Muscle of leg (tissue), 16 donors: ENCODE results near the gene CCS. TPM values are rescaled to one million over a fixed set of nuclear protein-coding genes. Genes with fewer than 3 reads are reported as not detected.
"Not testable (repeated sequence)": the region's sequence is repeated elsewhere in the genome, so short reads cannot be mapped to it uniquely, and the experiment has no call there.

Source experiments
- DNase-seq: peaks from one replicate; pipeline ENCODE4 v3.0.0; 2013
- H3K27ac ChIP-seq: one replicate; pipeline ENCODE4 v1.5.1; 2013; ENCODE audit warnings: mild to moderate bottlenecking, low read length, control low read depth
- H3K27me3 ChIP-seq: one replicate; pipeline ENCODE4 v1.6.1; 2013; ENCODE audit warnings: low read length; ENCODE audit not compliant: control insufficient read depth, insufficient read depth
- H3K36me3 ChIP-seq: one replicate; pipeline ENCODE4 v1.6.1; 2013; ENCODE audit warnings: low read length; ENCODE audit not compliant: control insufficient read depth, insufficient read depth
- H3K4me1 ChIP-seq: one replicate; pipeline ENCODE4 v1.6.1; 2013; ENCODE audit warnings: low read length; ENCODE audit not compliant: control insufficient read depth, insufficient read depth
- H3K4me3 ChIP-seq: one replicate; pipeline ENCODE4 v1.5.1; 2013; ENCODE audit warnings: low read length, control low read depth
- H3K9me3 ChIP-seq: replicated peaks from 2 replicates; pipeline ENCODE4 v1.6.1; 2013; ENCODE audit warnings: low read depth, low read length; ENCODE audit not compliant: control insufficient read depth
- WGBS: methylation state at CpG from one replicate; pipeline ENCODE4 v1.1.5; 2013; ENCODE audit warnings: missing lambda C conversion rate; ENCODE audit not compliant: insufficient coverage; 5-methylcytosine and 5-hydroxymethylcytosine counted together
- long read RNA-seq, 11 donors: transcript quantifications; one replicate each; lab custom pipeline, GENCODE V29; 2026
- polyA plus RNA-seq, 8 donors: library from polyadenylated mRNA; unstranded; fragments of 120-200 nt; gene quantifications; one replicate each; pipeline versions ENCODE4 v1.2.1 to v1.2.3, GENCODE V29; 2013; ENCODE audit warnings: inconsistent platforms in 1 of 8, low replicate concordance in 1 of 8; ENCODE audit not compliant: insufficient read length in 8 of 8, insufficient read depth in 1 of 8
- total RNA-seq: library from RNA; stranded (reverse); fragments of 120-200 nt; gene quantifications from one replicate; pipeline ENCODE4 v1.2.4, GENCODE V29; 2013

The CCS gene, protein sequence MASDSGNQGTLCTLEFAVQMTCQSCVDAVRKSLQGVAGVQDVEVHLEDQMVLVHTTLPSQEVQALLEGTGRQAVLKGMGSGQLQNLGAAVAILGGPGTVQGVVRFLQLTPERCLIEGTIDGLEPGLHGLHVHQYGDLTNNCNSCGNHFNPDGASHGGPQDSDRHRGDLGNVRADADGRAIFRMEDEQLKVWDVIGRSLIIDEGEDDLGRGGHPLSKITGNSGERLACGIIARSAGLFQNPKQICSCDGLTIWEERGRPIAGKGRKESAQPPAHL
- 32.1 TPM for total RNA-seq
- 10 to 100 TPM; 30.1 to 49.2 (median 39.2) TPM for polyA plus RNA-seq
- long read RNA-seq, donor 1, partial matches to known transcripts, result 0 of 5 reads
- long read RNA-seq, donor 1, other reads (novel, unspliced or antisense), result 0 of 5 reads
- long read RNA-seq, donor 2, partial matches to known transcripts, result 0 of 2 reads
- long read RNA-seq, donor 2, other reads (novel, unspliced or antisense), result 0 of 2 reads
- long read RNA-seq, donor 3, partial matches to known transcripts, result 0 of 7 reads
- long read RNA-seq, donor 3, other reads (novel, unspliced or antisense), result 0 of 7 reads
- long read RNA-seq, donor 4, transcript CCS-208 (8 exons, 1,430 nt), result major isoform, 5 of 6 reads
- long read RNA-seq, donor 4, partial matches to known transcripts, result 0 of 6 reads
- long read RNA-seq, donor 4, other reads (novel, unspliced or antisense), result 0 of 6 reads
- long read RNA-seq, donor 5, transcript CCS-208 (8 exons, 1,430 nt), result major isoform, 20 of 39 reads
- long read RNA-seq, donor 5, transcript CCS-205 (7 exons, 1,196 nt), result minor isoform, 5 of 39 reads
- long read RNA-seq, donor 5, partial matches to known transcripts, result 8 of 39 reads
- long read RNA-seq, donor 5, other reads (novel, unspliced or antisense), result 0 of 39 reads
- long read RNA-seq, donor 6, transcript CCS-208 (8 exons, 1,430 nt), result major isoform, 19 of 25 reads
- long read RNA-seq, donor 6, partial matches to known transcripts, result 0 of 25 reads
- long read RNA-seq, donor 6, other reads (novel, unspliced or antisense), result 0 of 25 reads
- long read RNA-seq, donor 7, transcript CCS-208 (8 exons, 1,430 nt), result major isoform, 6 of 10 reads
- long read RNA-seq, donor 7, partial matches to known transcripts, result 0 of 10 reads
- long read RNA-seq, donor 7, other reads (novel, unspliced or antisense), result 0 of 10 reads
- long read RNA-seq, donor 8, partial matches to known transcripts, result 0 of 7 reads
- long read RNA-seq, donor 8, other reads (novel, unspliced or antisense), result 0 of 7 reads
- long read RNA-seq, donor 9, partial matches to known transcripts, result 0 of 10 reads
- long read RNA-seq, donor 9, other reads (novel, unspliced or antisense), result 0 of 10 reads
- long read RNA-seq, donor 10, transcript CCS-208 (8 exons, 1,430 nt), result major isoform, 13 of 14 reads
- long read RNA-seq, donor 10, partial matches to known transcripts, result 0 of 14 reads
- long read RNA-seq, donor 10, other reads (novel, unspliced or antisense), result 0 of 14 reads
- long read RNA-seq, donor 11, transcript CCS-208 (8 exons, 1,430 nt), result major isoform, 8 of 11 reads
- long read RNA-seq, donor 11, partial matches to known transcripts, result 0 of 11 reads
- long read RNA-seq, donor 11, other reads (novel, unspliced or antisense), result 0 of 11 reads

- 8% methylated on average over 68 of the region's 68 CpGs for WGBS
- DNase-seq, result peak; percentile 98
- Histone ChIP-seq H3K36me3 (peaks cover 2% of the 10 kb centered on the region), H3K27me3 (no peaks in the 10 kb centered on the region), H3K27ac (peak within 1 kb of the TSS; percentile 92), H3K4me3 (peak within 1 kb of the TSS; percentile 66), H3K4me1 (peaks cover 24% of the 10 kb centered on the region), H3K9me3 (no peaks in the 10 kb centered on the region)
Measured at GRCh38 chr11:66592457-66593302, at the start of gene CCS, which contains the start of gene CCDC87. CCS (plus strand) TSS chr11:66593185; CDS start chr11:66593262, 77 bp downstream. CCDC87 (minus strand) TSS chr11:66593063; CDS start chr11:66593015, 48 bp downstream.

DNA sequence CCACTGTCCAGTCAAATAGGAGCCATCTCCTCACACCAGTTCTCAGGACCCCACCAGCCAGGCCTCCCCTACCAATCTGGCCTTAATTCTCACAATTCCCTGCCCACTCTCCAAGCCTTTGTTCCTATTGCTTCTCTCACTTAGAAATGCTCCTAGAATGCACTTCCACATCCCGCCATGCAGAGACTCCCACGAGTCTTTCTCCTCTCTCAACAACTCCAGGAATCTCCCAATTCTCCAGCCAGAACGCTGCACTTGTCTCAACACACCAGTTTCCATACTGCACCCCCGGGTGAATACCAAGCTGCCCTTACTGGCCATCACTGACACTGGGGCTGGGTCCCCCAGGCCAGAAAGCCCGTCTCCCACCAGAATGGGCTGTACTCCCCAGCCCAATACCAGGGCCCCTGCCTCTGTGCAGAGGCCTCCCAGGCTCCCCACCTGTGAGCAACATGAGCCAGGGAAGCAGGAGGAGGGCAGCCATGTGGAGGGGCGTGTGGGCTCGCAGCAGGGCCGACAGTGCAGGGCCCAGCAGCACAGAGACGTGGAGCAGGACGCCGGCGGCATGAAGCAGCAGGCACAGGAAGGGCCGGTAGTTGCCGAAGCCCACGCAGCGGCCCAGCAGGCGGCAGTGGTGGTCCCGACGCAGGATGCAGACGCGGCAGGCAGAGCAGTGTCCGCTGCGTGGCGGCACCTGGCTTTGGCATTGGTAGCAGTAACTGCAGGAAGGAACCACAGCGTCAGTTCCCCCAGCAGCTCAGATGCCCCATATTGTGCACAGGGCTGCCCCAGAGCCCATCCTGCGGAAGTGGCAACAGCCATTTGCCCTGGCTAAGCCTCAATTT, 49.5 kb upstream of the CCS start:
- Histone ChIP-seq H3K4me1 (peaks cover 42% of the 10 kb centered on the region), H3K36me3 (peaks cover 26% of the 10 kb centered on the region), H3K27me3 (peaks cover 2% of the 10 kb centered on the region), H3K9me3 (no peaks in the 10 kb centered on the region), H3K4me3 (no peak overlapping the region), H3K27ac (peak overlapping the region; percentile 75)
- DNase-seq, result peak; percentile 74
- WGBS, result 17% methylated on average over 26 of the region's 26 CpGs

DNA sequence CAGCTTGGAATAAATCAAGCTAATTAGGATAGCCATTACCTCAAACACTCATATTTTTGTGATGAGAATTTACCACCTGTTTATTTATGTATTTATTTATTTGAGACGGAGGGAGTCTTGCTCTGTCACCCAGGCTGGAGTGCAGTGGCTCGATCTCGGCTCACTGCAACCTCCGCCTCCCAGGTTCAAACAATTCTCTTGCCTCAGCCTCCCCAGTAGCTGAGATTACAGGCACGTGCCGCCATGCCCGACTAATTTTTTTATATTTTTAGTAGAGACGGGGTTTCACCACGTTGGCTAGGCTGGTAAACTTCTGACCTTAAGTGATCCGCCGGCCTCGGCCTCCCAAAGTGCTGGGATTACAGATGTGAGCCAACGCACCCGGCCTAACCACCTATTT, 48.0 kb upstream of the CCS start:
- H3K4me3 ChIP-seq, H3K27me3 ChIP-seq, DNase-seq, H3K9me3 ChIP-seq, H3K27ac ChIP-seq: not testable (repeated sequence)
- WGBS, result 59% methylated on average over 8 of the region's 14 CpGs
- H3K4me1 ChIP-seq, result peaks cover 50% of the 10 kb centered on the region
- H3K36me3 ChIP-seq, result peaks cover 17% of the 10 kb centered on the region

GRCh38 chr11:66545701-66546367, 47.2 kb upstream of the CCS start, which contains the start of gene ZDHHC24:
ZDHHC24 (minus strand) TSS chr11:66546048; CDS start chr11:66546003, 45 bp downstream.
- Histone ChIP-seq H3K9me3 (no peaks in the 10 kb centered on the region), H3K36me3 (peaks cover 15% of the 10 kb centered on the region), H3K27ac (peak within 1 kb of the TSS; percentile 87), H3K27me3 (peaks cover 2% of the 10 kb centered on the region), H3K4me1 (peaks cover 53% of the 10 kb centered on the region), H3K4me3 (peak within 1 kb of the TSS; percentile 72)
- DNase-seq, result peak; percentile 99
- under 1% methylated on average over 56 of the region's 71 CpGs for WGBS

DNA sequence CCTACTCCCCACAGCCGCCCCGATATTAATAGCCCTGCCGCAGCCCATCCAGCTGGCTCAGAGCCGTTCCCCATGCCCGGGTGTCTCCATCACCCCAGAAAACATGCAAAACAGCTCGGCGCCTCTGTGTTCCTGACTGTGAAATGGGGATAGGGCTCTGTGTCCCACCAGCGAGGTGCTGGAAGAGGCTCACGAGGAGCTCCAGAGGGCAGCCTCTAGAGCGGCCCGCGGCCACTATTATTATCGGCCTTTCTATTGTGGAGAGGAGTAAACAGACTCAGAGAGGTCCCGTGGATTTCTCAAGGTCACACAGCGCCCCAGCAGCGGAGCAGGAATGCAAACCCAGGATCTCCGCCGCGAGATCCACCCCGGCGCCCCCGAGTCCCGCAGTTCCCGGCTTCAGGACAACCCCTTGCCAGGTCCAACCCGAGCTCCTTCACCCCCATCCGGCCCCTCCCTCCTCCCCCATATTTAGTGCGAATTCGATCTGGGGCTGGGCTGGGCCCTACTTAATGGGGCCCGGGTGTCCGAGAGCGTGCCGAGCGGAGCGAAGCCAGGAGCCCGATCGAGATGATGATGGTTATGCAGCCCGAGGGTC, 46.5 kb upstream of the CCS start, which contains the start of gene ACTN3:
TSS of gene ACTN3 (plus strand) at position 536 of the 598 bp plus-strand sequence. CDS start at position 571, 35 bp downstream.
- Histone ChIP-seq H3K27me3 (peaks cover 2% of the 10 kb centered on the region), H3K27ac (peak within 1 kb of the TSS; percentile 87), H3K4me3 (peak within 1 kb of the TSS; percentile 72), H3K4me1 (peaks cover 53% of the 10 kb centered on the region), H3K9me3 (no peaks in the 10 kb centered on the region), H3K36me3 (peaks cover 13% of the 10 kb centered on the region)
- peak; percentile 73 for DNase-seq
- under 1% methylated on average over 29 of the region's 37 CpGs for WGBS

GRCh38 chr11:66546966-66547661, 45.9 kb upstream of the CCS start:
- Histone ChIP-seq H3K36me3 (peaks cover 6% of the 10 kb centered on the region), H3K4me1 (peaks cover 53% of the 10 kb centered on the region), H3K4me3 (peak overlapping the region; percentile 72), H3K27me3 (peaks cover 2% of the 10 kb centered on the region), H3K9me3 (no peaks in the 10 kb centered on the region), H3K27ac (peak overlapping the region; percentile 87)
- no peak for DNase-seq
- 10% methylated on average over 15 of the region's 18 CpGs for WGBS

DNA sequence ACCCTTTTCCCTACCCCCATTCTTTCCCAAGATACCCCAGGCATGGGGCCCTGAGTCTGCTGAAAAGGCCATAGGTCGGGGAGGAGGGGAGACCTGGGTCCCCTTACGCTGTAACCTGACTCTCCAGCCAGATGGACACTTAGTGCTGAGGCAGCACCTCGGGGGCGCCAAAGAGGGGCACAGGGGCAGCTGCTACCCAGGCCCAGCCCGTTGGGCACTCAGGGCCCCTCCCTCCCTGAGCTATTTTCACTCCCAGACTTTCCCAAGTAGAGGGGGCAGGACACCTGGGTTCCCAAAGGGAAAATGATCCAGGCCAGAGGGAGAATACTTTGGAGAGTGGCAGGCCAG, 45.3 kb upstream of the CCS start:
- H3K36me3 ChIP-seq, result peaks cover 2% of the 10 kb centered on the region
- DNase-seq, result peak; percentile 74
- H3K9me3 ChIP-seq, result no peaks in the 10 kb centered on the region
- 0% methylated on average over 1 of the region's 5 CpGs for WGBS
- peaks cover 53% of the 10 kb centered on the region for H3K4me1 ChIP-seq
- peak overlapping the region; percentile 72 for H3K4me3 ChIP-seq
- H3K27me3 ChIP-seq, result peaks cover 2% of the 10 kb centered on the region
- peak overlapping the region; percentile 87 for H3K27ac ChIP-seq
